ENCODE data around the gene TH. TPM values are rescaled to one million over a fixed set of nuclear protein-coding genes. Genes with fewer than 3 reads are reported as not detected.

TH gene
- total and polyA plus RNA-seq, 2 of the 4 experiments (the other 2 are of a cell fraction), result 0.10 TPM; not detected in 1

DNA sequence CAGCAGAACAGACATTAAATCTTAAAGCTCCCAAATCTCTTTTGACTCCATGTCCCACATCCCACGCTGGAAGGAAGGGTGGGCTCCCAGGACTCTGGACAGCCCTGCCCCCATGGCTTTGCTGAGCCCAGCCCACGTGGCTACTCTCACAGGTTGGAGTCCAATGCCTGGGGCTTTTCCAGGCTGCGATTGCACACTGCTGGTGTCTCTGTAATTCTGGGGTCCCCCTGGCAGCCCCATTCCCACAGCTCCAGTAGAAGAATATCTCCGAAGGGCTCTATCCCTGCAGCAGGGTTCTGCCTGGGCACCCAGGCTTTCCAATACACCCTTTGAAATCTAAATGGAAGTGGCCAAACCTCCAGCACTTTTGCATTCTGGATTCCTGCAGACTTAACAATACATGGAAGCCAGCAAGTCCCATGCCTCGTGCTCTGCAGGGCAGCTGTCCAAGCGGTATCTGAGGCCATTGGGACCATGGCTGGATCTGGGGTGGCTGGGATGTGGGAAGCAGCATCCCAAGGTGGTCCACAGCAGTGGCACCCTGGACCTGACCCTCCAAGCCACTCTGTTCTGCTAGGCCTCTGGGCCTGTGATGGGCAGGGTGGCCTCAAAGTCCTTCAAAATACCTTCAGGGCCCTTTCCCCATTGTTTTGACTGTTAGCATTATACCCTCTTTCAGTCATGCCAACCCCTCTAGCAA is 47.9 kb upstream of the TH start:
- Histone ChIP-seq H3K4ac (ENCODE audit: low read depth, low read length) (no peak overlapping the region), H3K9me3 (ENCODE audit: control insufficient read depth, insufficient read depth, low read length) (no peaks in the 10 kb centered on the region), H3K56ac (ENCODE audit: extremely low read depth, insufficient read depth, low read length) (no peak overlapping the region), H4K91ac (ENCODE audit: insufficient read depth, low read depth, low read length) (no peak overlapping the region), H4K8ac (ENCODE audit: low read depth in 2 of 2, low read length in 2 of 2) (no peak overlapping the region), H2BK120ac (ENCODE audit: low read depth, low read length) (no peak overlapping the region), H3K79me1 (ENCODE audit: low read depth in 1 of 2, low read length in 2 of 2) (no peaks in the 10 kb centered on the region), H3K9ac (ENCODE audit: low read depth, low read length) (no peak overlapping the region), H2AK9ac (replicated peaks; ENCODE audit: low read depth, low read length, poor library complexity) (no peak overlapping the region), H2AFZ (replicated peaks; ENCODE audit: low read length, poor library complexity) (no peak overlapping the region), H3K4me1 (ENCODE audit: control insufficient read depth, insufficient read depth, low read length) (no peaks in the 10 kb centered on the region), H3K14ac (replicated peaks; ENCODE audit: low read depth, low read length) (no peak overlapping the region), H3K18ac (ENCODE audit: low read depth, low read length) (no peak overlapping the region), H2BK5ac (ENCODE audit: low read depth, low read length, poor library complexity, severe bottlenecking) (no peak overlapping the region), H3K4me2 (ENCODE audit: low read depth, low read length) (no peak overlapping the region), H2BK20ac (ENCODE audit: low read depth, low read length) (no peak overlapping the region), H3K36me3 (ENCODE audit: control insufficient read depth, insufficient read depth, low read length) (no peaks in the 10 kb centered on the region), H3K27ac (ENCODE audit: insufficient read depth, low read length) (no peak overlapping the region), H3K23ac (ENCODE audit: low read depth, low read length) (no peak overlapping the region), H3K9me1 (ENCODE audit: insufficient read depth, low read length) (no peaks in the 10 kb centered on the region), H4K20me1 (ENCODE audit: insufficient read depth, low read length) (no peaks in the 10 kb centered on the region; the same call in 1 of the 2 replicates), H3K27me3 (ENCODE audit: control insufficient read depth, insufficient read depth, low read length) (peaks cover 35% of the 10 kb centered on the region), H3K4me3 (ENCODE audit: insufficient read depth, low read depth, low read length) (no peak overlapping the region), H2AK5ac (ENCODE audit: low read depth, low read length) (no peak overlapping the region), H4K5ac (ENCODE audit: low read depth, low read length) (no peak overlapping the region), H2BK15ac (ENCODE audit: low read depth, low read length) (no peak overlapping the region)
- POLR2A ChIA-PET (ENCODE audit: unreplicated experiment), result no interaction called here
- CTCF ChIA-PET, result no interaction called here
- DNase-seq (no peak), ATAC-seq (ENCODE audit: low read depth) (no peak)
- WGBS, 2 experiments (ENCODE audit: extremely low coverage in 2 of 2, insufficient read length in 1 of 2), result 20% methylated on average over 2 of the region's 6 CpGs; no CpG with 5 or more reads in 1 of the 2 experiments
- dilution Hi-C loops (cut with HindIII; ENCODE audit: low sequenced_read_pairs, unreplicated experiment) (no loop called here), intact Hi-C loops (cut with micrococcal nuclease) (no loop called here), in situ Hi-C loops (cut with MboI; ENCODE audit: low sequenced_read_pairs) (no loop called here)
- no peak for TF ChIP-seq MAZ (IDR thresholded peaks at IDR 0.05; ENCODE audit: borderline replicate concordance, low read depth, low read length)
- TF ChIP-seq POLR2A (IDR thresholded peaks at IDR 0.05; ENCODE audit: low read depth, low read length), result no peak
- no peak for TF ChIP-seq CEBPB (IDR thresholded peaks at IDR 0.05; ENCODE audit: low read depth, low read length)
- no peak for TF ChIP-seq BHLHE40 (IDR thresholded peaks at IDR 0.05; ENCODE audit: low read depth, low read length)
- no peak for TF ChIP-seq MAFK (IDR thresholded peaks at IDR 0.05; ENCODE audit: low read depth, low read length)
- no peak for TF ChIP-seq RCOR1 (IDR thresholded peaks at IDR 0.05; ENCODE audit: insufficient replicate concordance, low read length)
- no peak for TF ChIP-seq RFX5 (IDR thresholded peaks at IDR 0.05; ENCODE audit: low read depth, low read length)
- no TSS peak for BruUV-seq (replicated peaks)
